NCI-H146 treated with DMSO at 0.1 percent for 48 hours (cell line): ENCODE data around the gene STXBP5.

Experiments used
- DNase-seq: peaks from one replicate; lab custom pipeline; 2025; ENCODE audit not compliant: unreplicated experiment; lab: John Stamatoyannopoulos, UW

The STXBP5 gene

GRCh38 chr6:147209762-147210449 lies 5.7 kb downstream of the STXBP5 start:
- DNase-seq = no peak

- DNase-seq = no peak
These were observed 7.1 kb downstream of the STXBP5 start for GRCh38 chr6:147211349-147211748.

- no peak for DNase-seq
These were observed 7.6 kb downstream of the STXBP5 start for GRCh38 chr6:147211831-147212230.

GRCh38 chr6:147212622-147213021 lies 8.4 kb downstream of the STXBP5 start:
- DNase-seq = no peak

- DNase-seq = no peak
These were observed 9.6 kb downstream of the STXBP5 start for GRCh38 chr6:147213772-147214171.

GRCh38 chr6:147214248-147215227 lies 10.3 kb downstream of the STXBP5 start:
- no peak for DNase-seq

GRCh38 chr6:147216915-147217314 lies 12.7 kb downstream of the STXBP5 start:
- no peak for DNase-seq

GRCh38 chr6:147217840-147218404 lies 13.7 kb downstream of the STXBP5 start:
- DNase-seq = no peak

- DNase-seq = no peak
These were observed 14.6 kb downstream of the STXBP5 start for GRCh38 chr6:147218797-147219196.

GRCh38 chr6:147219463-147219862 lies 15.2 kb downstream of the STXBP5 start:
- no peak for DNase-seq

GRCh38 chr6:147220345-147220744 lies 16.1 kb downstream of the STXBP5 start:
- no peak for DNase-seq

GRCh38 chr6:147221739-147222138 lies 17.5 kb downstream of the STXBP5 start:
- DNase-seq = no peak

GRCh38 chr6:147222160-147222838 lies 18.1 kb downstream of the STXBP5 start:
- no peak for DNase-seq

GRCh38 chr6:147223736-147224135 lies 19.5 kb downstream of the STXBP5 start:
- DNase-seq = no peak

GRCh38 chr6:147226163-147226724 lies 22.0 kb downstream of the STXBP5 start:
- DNase-seq = no peak

GRCh38 chr6:147226877-147227276 lies 22.7 kb downstream of the STXBP5 start:
- no peak for DNase-seq

GRCh38 chr6:147227770-147228320 lies 23.6 kb downstream of the STXBP5 start:
- no peak for DNase-seq

- no peak for DNase-seq
These were observed 27.4 kb downstream of the STXBP5 start for GRCh38 chr6:147231589-147231988.

- DNase-seq = no peak
These were observed 30.5 kb downstream of the STXBP5 start for GRCh38 chr6:147234685-147235084.

- DNase-seq = no peak
These were observed 33.9 kb downstream of the STXBP5 start for GRCh38 chr6:147238164-147238563.

- no peak for DNase-seq
These were observed 34.7 kb downstream of the STXBP5 start for GRCh38 chr6:147238906-147239305.
